Activated CD4-positive, alpha-beta T cell treated with anti-CD3 and anti-CD28 coated beads for 48 hours (primary cell): Measurements from ENCODE around the gene CD248.

Experiments
- DNase-seq: peaks from one replicate; pipeline ENCODE4 v3.0.0-alpha.2; 2020

Gene CD248

DNA sequence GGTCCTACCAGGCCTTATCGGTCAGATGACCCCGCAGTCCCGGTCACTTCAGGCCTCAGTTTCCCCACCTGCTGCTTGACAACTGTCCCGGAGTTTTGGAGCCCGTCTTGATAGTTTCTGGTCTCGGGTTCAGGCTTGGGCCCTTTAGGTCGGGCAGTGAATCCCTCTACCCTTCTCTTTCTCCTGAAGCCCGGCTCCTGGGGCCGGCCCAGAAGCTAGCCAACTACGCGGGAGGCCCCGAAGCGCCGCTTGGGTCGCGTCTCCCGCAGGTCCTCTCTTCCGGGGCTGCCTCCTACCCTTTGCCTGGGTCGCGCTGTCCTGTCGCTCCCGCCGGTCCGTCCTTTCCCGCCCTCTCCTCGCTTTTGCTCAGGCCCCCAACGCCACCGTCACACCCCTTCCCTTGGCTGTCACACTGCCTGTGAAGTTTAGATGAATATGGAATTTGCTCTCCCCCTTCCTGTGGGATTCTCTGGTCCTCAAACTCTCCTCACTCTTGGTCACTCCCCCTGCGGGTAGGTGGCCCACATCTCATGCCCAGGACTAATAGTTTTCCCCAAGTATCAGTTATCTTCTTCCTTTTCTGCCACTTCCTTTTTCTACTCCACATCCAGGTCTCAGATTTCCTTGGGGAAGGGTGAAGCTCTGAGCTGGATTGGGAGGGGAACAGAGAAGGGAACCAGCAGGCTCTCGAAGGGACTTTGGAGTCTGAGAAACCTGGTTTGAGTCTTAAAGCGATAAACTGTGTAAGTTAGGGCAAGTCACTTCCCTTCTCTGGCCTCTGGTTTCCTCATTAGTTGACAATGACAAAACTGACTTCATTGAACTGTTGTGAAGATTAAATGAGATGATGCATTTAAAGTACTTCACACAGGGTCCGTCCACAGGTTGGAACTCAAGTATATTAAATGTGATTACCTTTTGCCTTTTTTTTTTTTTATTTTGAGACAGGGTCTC lies 47.6 kb downstream of the CD248 start:
- DNase-seq, result peak; percentile 34

DNA sequence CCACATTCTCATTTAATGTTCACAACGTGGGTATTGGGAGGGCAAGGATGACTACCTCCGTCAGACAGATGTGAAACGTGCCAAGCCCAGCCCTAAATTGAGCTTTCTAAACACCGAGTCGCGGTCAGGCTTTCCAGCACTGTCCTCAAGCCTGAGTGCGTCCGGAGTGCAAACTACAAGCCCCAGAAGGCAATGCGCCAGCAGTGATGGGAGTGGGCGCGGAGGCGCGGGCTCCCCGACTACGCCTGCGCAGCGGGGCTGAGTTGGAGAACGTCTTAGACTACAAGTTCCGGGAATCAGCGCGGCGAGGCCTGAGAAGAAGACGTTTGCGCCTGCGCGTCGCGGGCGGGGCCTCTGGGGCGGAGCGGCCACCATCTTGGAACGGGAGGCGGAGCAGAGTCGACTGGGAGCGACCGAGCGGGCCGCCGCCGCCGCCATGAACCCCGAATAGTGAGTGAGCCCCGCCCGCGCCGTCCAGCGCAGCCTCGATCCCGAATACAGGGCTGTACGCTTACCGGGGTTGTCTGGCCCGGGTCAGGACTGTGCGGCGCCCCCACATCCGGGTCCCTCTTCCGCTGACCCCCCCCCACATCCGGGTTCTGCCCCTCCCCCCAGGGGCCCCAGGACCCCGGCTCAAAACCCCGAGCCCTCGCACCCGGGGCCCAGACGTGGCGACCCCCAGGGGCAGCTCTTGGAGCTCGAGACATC lies 48.4 kb downstream of the CD248 start, which contains the start of gene RAB1B:
TSS of gene RAB1B (plus strand) at position 396 of the 708 bp plus-strand sequence. CDS start at position 437, 41 bp downstream.
- peak; percentile 100 for DNase-seq

DNA sequence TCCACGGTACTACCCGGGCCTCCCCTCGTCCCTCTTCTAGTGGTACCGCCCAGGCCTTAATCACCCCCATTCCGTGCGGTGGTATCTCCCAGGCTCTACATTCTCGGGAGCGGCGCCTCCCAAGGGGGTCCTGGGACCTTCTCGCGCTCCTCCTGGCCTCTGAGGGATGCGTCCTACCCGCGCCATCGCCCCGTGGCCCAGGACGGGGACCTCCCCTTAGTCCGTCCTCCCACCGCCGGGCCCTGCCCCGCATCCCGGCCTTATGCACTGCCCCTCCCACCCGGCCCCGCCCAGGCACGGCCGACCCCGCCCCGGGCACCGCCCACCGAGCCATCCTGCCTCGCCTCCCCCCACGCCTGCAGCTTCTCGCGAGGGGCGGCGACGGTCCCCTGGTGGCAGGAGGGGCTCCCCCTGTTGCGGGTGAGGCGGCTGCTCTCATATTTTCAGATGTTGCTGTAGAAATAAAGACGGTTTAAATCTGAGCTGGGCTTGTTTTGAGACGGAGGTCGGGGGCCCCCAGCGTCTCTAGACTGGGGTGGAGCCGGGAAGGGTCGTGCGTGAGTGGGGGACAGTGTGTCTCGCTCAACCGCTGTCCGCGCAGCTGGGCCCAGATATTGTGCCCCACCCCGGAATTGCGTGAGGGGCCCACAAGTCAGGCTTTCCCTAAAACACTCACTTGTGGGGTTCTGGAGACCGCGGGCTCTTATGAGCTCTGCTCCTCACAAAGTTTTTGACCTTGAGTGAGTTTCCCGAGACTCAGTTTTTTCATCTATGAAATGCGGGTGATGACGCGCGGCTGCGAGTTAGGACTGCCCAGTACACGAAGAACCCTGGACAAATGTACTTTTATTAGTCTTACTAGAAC lies 49.2 kb downstream of the CD248 start:
- DNase-seq, result peak; percentile 91

DNA sequence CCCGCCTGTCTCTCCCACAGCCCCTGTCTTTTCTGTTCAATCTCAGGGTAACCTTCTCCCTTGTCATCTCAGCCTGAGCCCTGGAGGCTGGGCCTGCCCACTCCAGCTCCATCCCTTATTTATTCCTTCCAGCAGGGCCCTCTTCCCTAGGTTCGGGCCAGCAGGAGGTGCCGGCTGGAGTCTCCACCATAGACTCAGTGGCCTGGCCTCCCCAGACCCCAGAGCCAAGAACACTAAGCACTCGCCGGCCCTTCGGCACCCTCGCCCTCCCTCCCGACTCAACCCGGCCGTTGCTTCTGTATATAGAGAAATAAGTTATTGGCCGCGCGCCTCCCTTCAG lies 49.8 kb downstream of the CD248 start:
- DNase-seq, result no peak

DNA sequence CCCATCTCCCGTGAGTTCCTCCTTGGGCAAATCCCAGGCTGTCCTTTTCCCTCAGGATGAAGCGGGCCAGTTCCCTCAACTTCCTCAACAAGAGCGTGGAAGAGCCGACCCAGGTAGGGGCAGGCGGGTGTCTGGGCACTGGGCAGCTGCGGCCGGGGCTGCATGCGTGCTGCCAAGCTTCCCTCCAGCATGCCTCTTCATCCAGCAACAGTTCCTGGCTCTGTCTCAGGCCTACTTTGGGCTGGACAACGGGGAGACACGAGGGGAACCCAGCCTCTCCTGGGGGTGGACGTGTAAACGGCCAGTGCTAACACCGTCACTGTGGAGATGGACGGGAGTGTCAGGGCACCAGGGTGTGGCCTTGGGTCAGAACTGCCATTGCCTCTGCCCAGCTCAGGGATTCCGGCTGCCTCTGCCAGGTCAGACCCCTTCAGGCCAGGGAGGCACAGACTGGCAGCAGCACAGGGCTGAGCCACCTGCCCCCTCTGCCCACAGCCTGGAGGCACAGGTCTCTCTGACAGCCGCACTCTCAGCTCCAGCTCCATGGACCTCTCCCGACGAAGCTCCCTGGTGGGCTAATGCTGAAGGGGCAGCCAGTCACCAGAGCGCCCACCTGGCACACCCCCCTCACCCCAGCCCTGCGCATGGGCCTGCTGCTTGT lies 50.3 kb downstream of the CD248 start:
- no peak for DNase-seq

DNA sequence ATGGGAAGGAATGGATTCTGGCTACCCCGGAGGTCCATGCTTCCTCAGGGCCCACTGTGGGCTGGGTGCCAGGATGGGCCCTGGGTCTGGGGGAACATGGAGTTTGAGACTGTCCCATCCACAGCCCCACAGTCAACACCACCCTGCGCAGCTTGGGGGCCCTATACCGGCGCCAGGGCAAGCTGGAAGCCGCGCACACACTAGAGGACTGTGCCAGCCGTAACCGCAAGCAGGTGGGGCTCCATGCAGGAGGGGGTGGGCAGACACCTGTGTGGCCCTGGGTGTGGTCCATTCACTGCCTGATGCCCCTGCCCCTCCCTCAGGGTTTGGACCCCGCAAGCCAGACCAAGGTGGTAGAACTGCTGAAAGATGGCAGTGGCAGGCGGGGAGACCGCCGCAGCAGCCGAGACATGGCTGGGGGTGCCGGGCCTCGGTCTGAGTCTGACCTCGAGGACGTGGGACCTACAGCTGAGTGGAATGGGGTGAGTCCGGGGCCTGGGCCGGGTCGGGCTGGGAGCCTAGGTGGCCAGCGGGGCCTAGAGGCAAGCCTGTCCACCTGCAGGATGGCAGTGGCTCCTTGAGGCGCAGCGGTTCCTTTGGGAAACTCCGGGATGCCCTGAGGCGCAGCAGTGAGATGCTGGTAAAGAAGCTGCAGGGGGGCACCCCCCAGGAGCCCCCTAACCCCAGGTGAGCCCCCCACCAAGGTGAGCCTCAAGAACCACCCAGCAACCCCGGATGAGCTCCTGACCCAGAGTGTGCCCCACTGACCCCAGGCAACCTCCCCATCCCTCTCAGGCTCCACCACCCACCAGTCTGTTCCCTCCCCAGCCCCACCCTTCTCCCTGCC lies 51.1 kb downstream of the CD248 start:
- no peak for DNase-seq

DNA sequence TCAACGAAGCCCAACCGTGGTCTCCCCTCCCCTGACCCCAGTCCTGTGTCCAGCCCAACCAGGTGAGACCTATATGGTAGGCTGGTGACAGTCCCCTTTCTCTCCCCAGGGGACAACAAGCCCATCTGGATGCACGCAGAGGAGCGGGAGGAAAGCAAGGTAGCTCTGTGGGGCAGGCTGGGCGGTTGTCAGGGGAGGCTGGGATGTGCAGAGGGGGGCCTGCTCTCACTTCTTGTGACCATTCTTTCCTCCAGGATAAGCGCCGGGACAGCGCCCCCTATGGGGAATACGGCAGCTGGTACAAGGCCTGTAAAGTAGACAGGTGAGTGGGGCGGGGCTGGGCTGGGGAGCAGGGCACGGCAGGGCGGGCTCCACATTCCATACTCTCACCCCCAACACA lies 51.9 kb downstream of the CD248 start:
- DNase-seq, result peak; percentile 71
